CD14-positive monocyte (primary cell): Measurements from ENCODE around the gene CES4A. TPM values are rescaled to one million over a fixed set of nuclear protein-coding genes. Genes with fewer than 3 reads are reported as not detected.

Experiments
- DNase-seq, 3 donors: peaks; one replicate each; pipeline ENCODE4 v3.0.0-alpha.2; 2011 to 2022
- H2AFZ ChIP-seq: 2 replicates; pipeline ENCODE4 v1.6.0; 2012; ENCODE audit warnings: mild to moderate bottlenecking, low read depth, low read length, inconsistent platforms; ENCODE audit not compliant: insufficient read depth, poor library complexity, severe bottlenecking
- H3K27ac ChIP-seq, 2 donors: 1 replicate in 1 of 2; 2 replicates in 1 of 2; pipeline ENCODE4 v1.5.1; 2012 to 2013; ENCODE audit warnings: low read length in 2 of 2, control low read depth in 1 of 2, inconsistent platforms in 1 of 2, low read depth in 1 of 2, mild to moderate bottlenecking in 1 of 2
- H3K27me3 ChIP-seq, 2 donors: one replicate each; pipeline versions ENCODE4 v1.6.0 to v1.6.1; 2011 to 2013; ENCODE audit warnings: low read length in 2 of 2; ENCODE audit not compliant: control insufficient read depth in 2 of 2, insufficient read depth in 2 of 2
- H3K36me3 ChIP-seq, 2 donors: replicated peaks in 1 of 2; 1 replicate in 1 of 2; 2 replicates in 1 of 2; pipeline versions ENCODE4 v1.5.1 to v1.6.1; 2012 to 2013; ENCODE audit warnings: low read length in 2 of 2, control low read depth in 1 of 2, inconsistent platforms in 1 of 2, mild to moderate bottlenecking in 1 of 2; ENCODE audit not compliant: insufficient read depth in 2 of 2, control insufficient read depth in 1 of 2
- H3K4me1 ChIP-seq, 2 donors: 1 replicate in 1 of 2; 2 replicates in 1 of 2; pipeline versions ENCODE4 v1.5.1 to v1.6.1; 2012 to 2013; ENCODE audit warnings: low read length in 2 of 2, control low read depth in 1 of 2, inconsistent platforms in 1 of 2, mild to moderate bottlenecking in 1 of 2, moderate library complexity in 1 of 2; ENCODE audit not compliant: insufficient read depth in 2 of 2, control insufficient read depth in 1 of 2
- H3K4me2 ChIP-seq: replicated peaks from 2 replicates; pipeline ENCODE3; 2012; ENCODE audit warnings: low read length, moderate library complexity, mild to moderate bottlenecking; ENCODE audit not compliant: poor library complexity, severe bottlenecking; ENCODE audit errors: extremely low read depth
- H3K4me3 ChIP-seq, 3 experiments: fragments of 200-600 bp in 1 of 3; sonication (generic) in 1 of 3; replicated peaks in 1 of 3; 1 replicate in 2 of 3; 2 replicates in 1 of 3; pipeline ENCODE4 v1.5.1; 2011 to 2013; ENCODE audit warnings: low read length in 3 of 3, mild to moderate bottlenecking in 3 of 3, control low read depth in 2 of 3, low read depth in 2 of 3, inconsistent platforms in 1 of 3, moderate library complexity in 1 of 3
- H3K79me2 ChIP-seq: 2 replicates; pipeline ENCODE4 v1.6.0; 2012; ENCODE audit warnings: mild to moderate bottlenecking, control low read depth, inconsistent platforms, low read length, moderate library complexity; ENCODE audit not compliant: insufficient read depth
- H3K9ac ChIP-seq: 2 replicates; pipeline ENCODE4 v1.6.0; 2017; ENCODE audit warnings: low read length, mild to moderate bottlenecking; ENCODE audit not compliant: insufficient read depth, poor library complexity, severe bottlenecking
- H3K9me3 ChIP-seq, 2 donors: replicated peaks in 1 of 2; 1 replicate in 1 of 2; 2 replicates in 1 of 2; pipeline versions ENCODE4 v1.5.1 to v1.6.1; 2012 to 2013; ENCODE audit warnings: low read length in 2 of 2, control low read depth in 1 of 2; ENCODE audit not compliant: control insufficient read depth in 1 of 2, insufficient read depth in 1 of 2
- H4K20me1 ChIP-seq: 2 replicates; pipeline ENCODE4 v1.6.0; 2012; ENCODE audit warnings: mild to moderate bottlenecking, low read length, control low read depth, moderate library complexity; ENCODE audit not compliant: insufficient read depth
- H3K27ac Mint-ChIP-seq, 7 donors: one replicate each; pipeline ENCODE4 v1.8.0; 2020; ENCODE audit warnings: mild to moderate bottlenecking in 7 of 7, mixed read lengths in 7 of 7, moderate library complexity in 6 of 7, inconsistent platforms in 2 of 7
- H3K27me3 Mint-ChIP-seq, 3 donors: one replicate each; pipeline ENCODE4 v1.8.0; 2021 to 2022; ENCODE audit warnings: low read depth in 3 of 3, mild to moderate bottlenecking in 3 of 3, mixed read lengths in 3 of 3, moderate library complexity in 3 of 3, inconsistent platforms in 1 of 3
- H3K36me3 Mint-ChIP-seq, 2 donors: one replicate each; pipeline ENCODE4 v1.8.0; 2020; ENCODE audit warnings: mixed read lengths in 2 of 2, inconsistent platforms in 1 of 2, mild to moderate bottlenecking in 1 of 2
- H3K4me1 Mint-ChIP-seq: one replicate; pipeline ENCODE4 v1.8.0; 2020; ENCODE audit warnings: mild to moderate bottlenecking, mixed read lengths
- H3K4me3 Mint-ChIP-seq, 2 donors: one replicate each; pipeline ENCODE4 v1.8.0; 2020; ENCODE audit warnings: mild to moderate bottlenecking in 2 of 2, mixed read lengths in 2 of 2, moderate library complexity in 1 of 2
- H3K9me3 Mint-ChIP-seq, 7 donors: one replicate each; pipeline ENCODE4 v1.8.0; 2020 to 2022; ENCODE audit warnings: mixed read lengths in 7 of 7, mild to moderate bottlenecking in 6 of 7, moderate library complexity in 6 of 7, inconsistent platforms in 2 of 7
- WGBS: methylation state at CpG from one replicate; pipeline ENCODE4 v1.1.5; 2013; ENCODE audit warnings: missing lambda C conversion rate; ENCODE audit not compliant: insufficient coverage; 5-methylcytosine and 5-hydroxymethylcytosine counted together
- intact Hi-C, 2 donors: fragments of 100-400 bp; cut with micrococcal nuclease; formaldehyde crosslinking; loops; one replicate each; pipeline versions ENCODE4 v1.15.0 to v1.15.1; 2023
- polyA plus RNA-seq, 3 donors: library from polyadenylated mRNA; depleted of rRNA in 1 of 3; unstranded in 2 of 3; stranded (reverse) in 1 of 3; fragments of 300-500 nt in 2 of 3; fragments of >200 nt in 1 of 3; fragmentation: Illumina TruSeq in 2 of 3; gene quantifications; 1 replicate in 2 of 3; 2 replicates in 1 of 3; pipeline ENCODE4 v1.2.3, GENCODE V29; 2012 to 2021
- TF ChIP-seq, protein P1 (sequence below): fragments of 200-600 bp; IDR thresholded peaks from one replicate; pipeline ENCODE4 v1.8.0; 2022; ENCODE audit warnings: antibody characterized with exemption, mild to moderate bottlenecking

Gene CES4A
- polyA plus RNA-seq, 3 donors: 3.3 to 47.6 (median 4.1) TPM

DNA sequence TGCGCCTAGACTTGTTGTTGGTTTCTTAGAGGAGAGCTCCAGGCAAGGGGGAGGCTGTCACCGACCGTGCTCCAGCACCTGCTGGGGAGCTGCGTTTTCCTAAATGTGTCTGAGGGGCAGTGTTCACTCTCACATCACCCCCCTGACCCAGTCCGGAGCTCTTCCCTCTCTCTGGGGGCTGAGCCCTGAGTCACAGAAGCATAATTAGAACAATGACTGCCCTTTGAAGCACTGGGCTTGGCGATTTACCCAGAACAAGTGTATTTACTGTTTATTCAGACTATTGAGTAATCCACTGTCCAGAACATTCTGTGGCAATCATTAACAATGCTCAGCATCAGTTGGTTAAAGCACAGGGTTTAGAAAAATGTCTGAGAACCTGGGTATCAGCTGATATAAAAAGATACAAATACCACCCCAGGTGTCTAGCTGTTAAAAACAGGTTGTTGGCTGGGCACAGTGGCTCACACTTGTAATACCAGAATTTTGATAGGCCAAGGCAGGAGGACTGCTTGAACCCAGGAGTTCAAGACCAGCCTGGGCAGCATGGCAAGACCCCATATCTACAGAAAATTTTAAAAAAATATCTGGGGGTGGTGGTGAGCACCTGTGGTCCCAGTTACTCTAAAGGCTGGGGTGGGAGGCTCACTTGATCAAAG is 8.1 kb downstream of the CES4A start:
- peaks cover 8 to 13% of the 10 kb centered on the region in 2 donors for H3K4me1 ChIP-seq
- intact Hi-C loops: no loop called here
- H3K4me2 ChIP-seq: no peak overlapping the region
- no peak for DNase-seq
- H3K79me2 ChIP-seq: no peaks in the 10 kb centered on the region
- H3K4me1 Mint-ChIP-seq: peaks cover 8% of the 10 kb centered on the region
- no peak overlapping the region for H3K9ac ChIP-seq
- TF ChIP-seq, protein P1, sequence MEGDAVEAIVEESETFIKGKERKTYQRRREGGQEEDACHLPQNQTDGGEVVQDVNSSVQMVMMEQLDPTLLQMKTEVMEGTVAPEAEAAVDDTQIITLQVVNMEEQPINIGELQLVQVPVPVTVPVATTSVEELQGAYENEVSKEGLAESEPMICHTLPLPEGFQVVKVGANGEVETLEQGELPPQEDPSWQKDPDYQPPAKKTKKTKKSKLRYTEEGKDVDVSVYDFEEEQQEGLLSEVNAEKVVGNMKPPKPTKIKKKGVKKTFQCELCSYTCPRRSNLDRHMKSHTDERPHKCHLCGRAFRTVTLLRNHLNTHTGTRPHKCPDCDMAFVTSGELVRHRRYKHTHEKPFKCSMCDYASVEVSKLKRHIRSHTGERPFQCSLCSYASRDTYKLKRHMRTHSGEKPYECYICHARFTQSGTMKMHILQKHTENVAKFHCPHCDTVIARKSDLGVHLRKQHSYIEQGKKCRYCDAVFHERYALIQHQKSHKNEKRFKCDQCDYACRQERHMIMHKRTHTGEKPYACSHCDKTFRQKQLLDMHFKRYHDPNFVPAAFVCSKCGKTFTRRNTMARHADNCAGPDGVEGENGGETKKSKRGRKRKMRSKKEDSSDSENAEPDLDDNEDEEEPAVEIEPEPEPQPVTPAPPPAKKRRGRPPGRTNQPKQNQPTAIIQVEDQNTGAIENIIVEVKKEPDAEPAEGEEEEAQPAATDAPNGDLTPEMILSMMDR: no peak
- no peak overlapping the region for H3K4me3 ChIP-seq
- H4K20me1 ChIP-seq: peaks cover 3% of the 10 kb centered on the region
- no peak overlapping the region for H3K27ac ChIP-seq
- no peaks in the 10 kb centered on the region for H3K36me3 Mint-ChIP-seq
- peaks cover 4 to 23% (median 10%) of the 10 kb centered on the region in 3 donors for H3K27me3 Mint-ChIP-seq
- 100% methylated on average over 1 of the region's 6 CpGs for WGBS
- H3K27ac Mint-ChIP-seq: no peak overlapping the region
- no peak overlapping the region for H3K4me3 Mint-ChIP-seq
- no peaks in the 10 kb centered on the region for H3K9me3 Mint-ChIP-seq
- H2AFZ ChIP-seq: no peak overlapping the region
- H3K27me3 ChIP-seq: peaks cover 0 to 6% of the 10 kb centered on the region in 2 donors
- no peaks in the 10 kb centered on the region for H3K36me3 ChIP-seq
- no peaks in the 10 kb centered on the region for H3K9me3 ChIP-seq

DNA sequence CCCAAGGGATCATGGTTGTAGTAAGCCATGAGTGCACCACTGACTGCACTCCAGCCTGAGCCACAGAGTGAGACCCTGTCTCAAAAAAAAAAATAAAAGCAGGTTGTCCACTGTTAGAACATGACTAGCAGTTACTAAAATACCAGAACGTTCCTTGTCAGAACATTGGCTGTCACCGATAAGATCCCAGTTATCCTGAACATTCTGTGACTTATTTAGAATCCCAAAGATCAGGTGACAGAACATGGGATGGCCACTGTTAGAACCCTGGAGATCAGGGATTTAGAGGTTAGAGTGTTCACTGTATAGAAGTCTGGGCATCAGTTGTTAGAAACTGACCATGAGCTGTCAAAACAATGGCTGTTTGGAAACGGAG is 8.6 kb downstream of the CES4A start:
- peaks cover 9 to 27% (median 13%) of the 10 kb centered on the region in 3 donors for H3K27me3 Mint-ChIP-seq
- Histone ChIP-seq H3K4me3 (no peak overlapping the region), H3K9me3 (no peaks in the 10 kb centered on the region), H3K79me2 (no peaks in the 10 kb centered on the region), H4K20me1 (peaks cover 8% of the 10 kb centered on the region), H2AFZ (no peak overlapping the region), H3K27me3 (peaks cover 0 to 8% of the 10 kb centered on the region in 2 donors), H3K27ac (no peak overlapping the region), H3K4me2 (no peak overlapping the region), H3K4me1 (peaks cover 8 to 13% of the 10 kb centered on the region in 2 donors), H3K36me3 (no peaks in the 10 kb centered on the region), H3K9ac (no peak overlapping the region)
- no peak overlapping the region for H3K27ac Mint-ChIP-seq
- no peaks in the 10 kb centered on the region for H3K9me3 Mint-ChIP-seq
- peaks cover 8% of the 10 kb centered on the region for H3K4me1 Mint-ChIP-seq
- intact Hi-C loops: no loop called here
- H3K4me3 Mint-ChIP-seq: no peak overlapping the region
- WGBS: 70% methylated on average over 1 of the region's 3 CpGs
- TF ChIP-seq, protein P1: no peak
- H3K36me3 Mint-ChIP-seq: peaks cover 0 to 2% of the 10 kb centered on the region in 2 donors
- no peak for DNase-seq
